OCI-LY3 (cell line): ENCODE data around the gene INSYN1.

Source experiments
- CTCF ChIP-seq: fragments of 200-600, 300-600 bp; sonication (generic); IDR thresholded peaks from 2 replicates; pipeline ENCODE4 v1.5.1; 2014; ENCODE audit warnings: antibody characterized with exemption, low read length, low read depth
- EZH2phosphoT487 ChIP-seq: fragments of 200-600 bp; shearing (Covaris generic); IDR thresholded peaks from 2 replicates; pipeline ENCODE4 v1.6.1; 2018; ENCODE audit warnings: antibody characterized with exemption, mixed run types, low read depth

GRCh38 chr15:73697033-73697467, 56.1 kb downstream of the INSYN1 start:
- TF ChIP-seq EZH2phosphoT487 (no peak), CTCF (no peak)
